GM19395 (cell line): ENCODE data around the gene MDM2.
"Not testable (repeated sequence)": the region's sequence is repeated elsewhere in the genome, so short reads cannot be mapped to it uniquely, and the experiment has no call there.

ENCODE experiments used
- ATAC-seq: cut with Tn5 transposase; IDR thresholded peaks from one replicate; pipeline ENCODE4 v1.9.1; 2021; ENCODE audit warnings: mild to moderate bottlenecking, moderate library complexity; ENCODE audit not compliant: unreplicated experiment

The MDM2 gene

DNA sequence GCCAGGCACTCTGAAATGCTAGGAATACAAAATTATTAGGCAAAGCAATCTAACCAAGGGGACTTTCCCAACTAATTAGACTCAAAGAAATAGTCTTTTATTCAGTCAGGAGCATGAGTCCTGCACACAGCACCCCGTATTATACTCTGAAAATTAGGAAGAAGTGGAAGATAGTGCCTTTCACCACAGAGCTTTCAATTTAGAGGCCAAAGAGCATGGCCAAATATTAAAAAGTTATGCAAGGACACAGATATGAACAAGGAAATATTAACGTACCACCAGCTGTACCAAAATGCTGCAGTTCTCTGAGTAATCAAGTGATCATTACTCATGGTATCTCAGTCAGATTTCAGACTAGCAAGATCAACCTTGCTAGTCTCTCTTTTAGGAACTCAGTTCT is 22.6 kb upstream of the MDM2 start:
- no peak for ATAC-seq

DNA sequence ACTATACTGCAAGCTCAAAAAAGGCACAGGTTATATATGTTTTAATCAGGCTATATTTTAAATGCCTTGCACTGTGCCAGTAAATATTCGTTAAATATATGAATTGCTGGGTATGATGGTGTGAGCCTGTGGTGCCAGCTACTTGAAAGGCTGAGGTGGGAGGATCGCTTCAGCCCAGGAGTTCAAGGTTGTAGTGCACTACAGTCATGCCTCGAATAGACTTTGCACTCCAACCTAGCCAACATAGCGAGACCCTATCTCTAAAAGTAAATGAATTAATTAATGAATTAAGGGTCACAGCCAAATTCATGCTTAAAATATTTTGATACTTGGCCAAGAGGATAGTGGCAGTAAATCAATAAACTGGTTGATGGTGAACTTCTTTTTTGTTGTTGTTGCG is 22.2 kb upstream of the MDM2 start:
- no peak for ATAC-seq

DNA sequence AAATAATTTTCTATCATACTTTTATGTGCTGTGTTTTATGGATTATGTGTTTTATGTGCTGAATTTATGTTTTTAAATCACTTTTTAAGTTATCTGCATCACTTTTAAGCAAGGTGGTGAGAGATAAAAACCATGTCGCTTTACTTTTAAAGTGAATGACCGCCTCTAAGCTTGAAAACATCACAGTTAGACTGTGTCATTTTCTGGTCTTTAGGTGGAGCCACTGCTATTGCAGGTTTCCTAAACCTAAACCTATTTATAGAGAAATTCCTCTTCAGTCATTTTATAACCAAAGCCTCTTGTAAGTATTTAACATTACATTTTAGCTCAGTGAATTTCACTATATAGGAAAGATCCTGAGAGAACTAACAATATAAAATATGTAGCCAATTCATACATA is 21.0 kb upstream of the MDM2 start:
- no peak for ATAC-seq

DNA sequence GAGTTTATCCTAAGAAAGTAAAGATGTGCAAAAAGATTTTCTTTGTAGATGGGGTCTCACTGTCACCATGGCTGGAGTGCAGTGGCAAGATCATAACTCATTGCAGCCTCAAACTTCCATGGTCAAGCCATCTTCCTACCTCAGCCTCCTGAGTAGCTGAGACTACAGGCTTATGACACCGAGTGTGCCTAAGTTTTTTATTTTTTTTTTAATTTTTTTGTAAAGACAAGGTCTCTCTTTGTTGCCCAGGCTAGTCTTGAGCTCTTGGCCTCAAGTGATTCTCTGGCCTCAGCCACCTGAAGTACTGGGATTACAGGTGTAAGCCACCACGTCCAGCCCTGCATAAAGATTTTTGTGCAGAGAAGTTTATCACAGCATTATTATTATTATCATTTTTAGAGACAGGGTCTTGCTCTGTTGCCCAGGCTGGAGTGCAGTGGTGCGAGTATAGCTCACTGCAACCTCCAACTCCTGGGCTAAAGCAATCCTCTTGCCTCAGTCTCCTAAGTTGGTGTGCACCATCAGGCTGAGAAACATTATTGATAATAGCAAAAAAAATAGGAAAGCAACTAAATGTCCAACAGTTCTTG is 19.3 kb upstream of the MDM2 start:
- no peak for ATAC-seq

DNA sequence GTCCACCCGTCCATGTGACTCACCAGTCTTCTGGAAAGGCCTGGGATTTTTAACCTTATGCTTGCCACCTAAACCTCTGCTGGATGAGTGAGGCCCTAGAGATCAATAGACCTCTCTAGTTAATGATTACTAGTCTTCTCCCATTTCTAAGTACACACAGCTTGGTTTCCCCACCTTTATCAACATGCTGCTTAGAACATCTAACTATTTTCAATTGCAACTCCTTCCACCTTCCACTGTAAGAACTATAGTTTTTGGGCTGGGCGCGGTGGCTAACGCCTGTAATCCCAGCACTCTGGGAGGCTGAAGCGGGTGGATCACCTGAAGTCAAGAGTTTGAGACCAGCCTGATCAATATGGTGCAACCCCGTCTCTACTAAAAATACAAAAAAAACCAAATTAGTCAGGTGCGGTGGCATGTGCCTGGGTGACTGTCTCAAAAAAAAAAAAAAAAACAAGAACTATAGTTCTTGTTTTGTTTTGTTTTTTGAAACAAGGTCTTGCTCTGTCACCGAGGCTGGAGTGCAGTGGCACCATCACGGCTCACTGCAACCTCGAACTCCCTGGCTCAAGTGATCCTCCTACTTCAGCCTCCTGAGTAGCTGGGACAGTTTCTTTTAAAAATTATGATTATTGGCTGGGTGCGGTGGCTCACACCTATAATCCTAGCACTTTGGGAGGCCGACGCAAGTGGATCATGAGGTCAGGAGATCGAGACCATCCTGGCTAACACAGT is 18.7 kb upstream of the MDM2 start:
- ATAC-seq: no peak

GRCh38 chr12:68790081-68790951 is 17.7 kb upstream of the MDM2 start:
- no peak for ATAC-seq

GRCh38 chr12:68790952-68791234 is 17.1 kb upstream of the MDM2 start:
- no peak for ATAC-seq

DNA sequence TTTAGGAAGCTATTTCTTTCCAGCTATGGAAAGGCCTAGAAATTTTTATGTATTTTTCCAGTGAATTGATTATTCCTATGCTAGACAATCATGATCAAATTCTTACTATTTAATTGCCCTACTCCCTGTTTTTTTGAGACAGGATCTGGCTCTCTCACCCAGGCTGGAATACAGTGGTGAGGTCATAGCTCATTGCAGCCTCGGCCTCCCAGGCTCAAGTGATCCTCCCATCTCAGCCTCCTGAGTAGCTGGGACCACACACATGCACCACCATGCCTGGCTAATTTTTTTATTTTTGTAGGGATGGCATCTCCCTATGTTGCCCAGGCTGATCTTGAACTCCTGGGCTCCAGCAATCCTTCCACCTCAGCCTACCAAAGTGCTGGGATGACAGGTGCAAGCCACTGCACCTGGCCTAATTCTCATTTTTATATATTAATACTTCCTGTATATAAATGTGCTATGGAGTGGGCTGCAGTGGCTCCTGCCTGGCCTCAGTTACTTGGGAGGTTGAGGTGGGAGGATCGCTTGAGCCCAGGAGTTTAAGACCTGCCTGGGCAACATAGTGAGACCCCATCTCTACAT is 16.0 kb upstream of the MDM2 start:
- no peak for ATAC-seq

- ATAC-seq: peak; percentile 89
Measured at GRCh38 chr12:68792952-68793351, 15.0 kb upstream of the MDM2 start.

GRCh38 chr12:68793436-68793835 is 14.5 kb upstream of the MDM2 start:
- ATAC-seq: no peak

- ATAC-seq: no peak
Measured at GRCh38 chr12:68793975-68794652, 13.9 kb upstream of the MDM2 start.

DNA sequence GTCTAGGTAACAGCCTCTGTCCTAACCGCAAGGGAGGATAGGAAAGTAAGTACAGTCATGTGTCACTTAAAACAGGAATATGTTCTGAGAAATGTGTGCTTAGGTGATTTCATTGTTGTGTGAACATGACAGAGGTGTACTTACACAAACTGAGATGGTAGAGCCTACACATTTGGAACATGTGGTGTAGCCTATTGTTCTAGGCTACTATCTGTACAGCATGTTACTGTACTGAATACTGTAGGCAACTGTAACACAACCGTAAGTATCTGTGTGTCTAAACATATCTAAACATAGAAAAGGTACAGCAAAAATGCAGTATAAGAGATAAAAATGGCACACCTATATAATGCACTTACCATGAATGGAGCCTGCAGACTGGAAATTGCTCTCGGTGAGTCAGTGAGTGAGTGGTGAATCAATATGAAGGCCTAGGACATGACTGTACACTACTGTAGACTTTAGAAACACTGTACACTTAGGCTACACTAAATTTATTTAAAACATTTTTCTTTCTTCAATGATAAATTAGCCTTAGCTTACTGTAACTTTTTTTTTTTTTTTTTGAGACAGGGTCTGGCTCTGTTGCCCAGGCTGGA is 13.2 kb upstream of the MDM2 start:
- ATAC-seq: no peak

- ATAC-seq: no peak
Measured at GRCh38 chr12:68796399-68796798, 11.6 kb upstream of the MDM2 start.

GRCh38 chr12:68798882-68799234 is 9.1 kb upstream of the MDM2 start:
- no peak for ATAC-seq

GRCh38 chr12:68800294-68800693 is 7.7 kb upstream of the MDM2 start:
- ATAC-seq: no peak

- not testable (repeated sequence) for ATAC-seq
Measured at GRCh38 chr12:68801124-68801523, 6.9 kb upstream of the MDM2 start.

DNA sequence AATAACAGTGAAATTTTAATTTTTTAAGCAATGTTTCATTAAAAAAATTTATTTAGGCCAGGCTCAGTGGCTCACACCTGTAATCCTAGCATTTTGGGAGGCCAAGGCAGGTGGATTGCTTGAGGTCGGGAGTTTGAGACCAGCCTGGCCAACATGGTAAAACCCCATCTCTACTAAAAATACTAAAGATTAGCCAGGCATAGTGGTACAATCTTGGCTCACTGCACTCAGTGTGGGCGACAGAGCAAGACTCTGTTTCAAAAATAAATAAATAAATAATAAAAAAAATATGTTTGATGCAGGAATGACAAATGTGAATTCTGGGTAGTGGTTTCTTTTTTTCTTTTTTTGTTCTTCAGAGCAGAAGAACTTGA is 5.6 kb upstream of the MDM2 start:
- ATAC-seq: not testable (repeated sequence)

DNA sequence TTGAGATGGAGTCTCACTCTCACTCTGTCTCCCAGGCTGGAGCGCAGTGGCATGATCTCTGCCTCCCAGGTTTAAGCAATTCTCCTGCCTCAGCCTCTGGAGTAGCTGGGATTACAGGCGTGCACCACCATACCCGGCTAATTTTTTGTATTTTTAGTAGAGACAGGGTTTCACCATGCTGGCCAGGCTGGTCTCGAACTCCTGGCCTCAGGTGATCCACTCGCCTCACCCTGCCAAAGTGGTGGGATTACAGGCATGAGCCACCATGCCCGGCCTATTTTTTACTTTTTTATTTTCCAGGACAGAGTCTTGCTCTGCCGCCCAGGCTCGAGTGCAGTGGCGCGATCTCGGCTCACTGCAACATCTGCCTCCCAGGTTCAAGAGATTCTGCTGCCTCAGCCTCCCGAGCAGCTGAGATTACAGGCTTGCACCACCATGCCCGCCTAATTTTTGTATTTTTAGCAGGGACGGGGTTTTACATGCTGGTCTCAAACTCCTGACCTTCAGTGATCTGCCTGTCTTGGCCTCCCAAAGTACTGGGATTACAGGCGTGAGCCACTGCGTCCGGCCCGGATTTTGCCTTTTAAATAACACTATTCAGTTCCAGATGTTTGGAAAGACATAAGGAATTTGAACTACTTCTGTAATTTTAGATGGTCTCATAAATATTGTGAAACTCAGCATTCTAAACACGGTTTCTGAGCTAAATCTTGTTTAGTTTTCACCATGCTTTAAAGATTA is 4.9 kb upstream of the MDM2 start:
- ATAC-seq: not testable (repeated sequence)

GRCh38 chr12:68803948-68804656 is 3.9 kb upstream of the MDM2 start:
- no peak for ATAC-seq
